DMS153 treated with DMSO at 0.1 percent for 48 hours (cell line): ENCODE measurements around the gene EQTN.
"Not testable (repeated sequence)": the region's sequence is repeated elsewhere in the genome, so short reads cannot be mapped to it uniquely, and the experiment has no call there.

Experiments used
- DNase-seq: peaks from one replicate; lab custom pipeline; 2025; ENCODE audit not compliant: unreplicated experiment; lab: John Stamatoyannopoulos, UW

Gene EQTN

DNA sequence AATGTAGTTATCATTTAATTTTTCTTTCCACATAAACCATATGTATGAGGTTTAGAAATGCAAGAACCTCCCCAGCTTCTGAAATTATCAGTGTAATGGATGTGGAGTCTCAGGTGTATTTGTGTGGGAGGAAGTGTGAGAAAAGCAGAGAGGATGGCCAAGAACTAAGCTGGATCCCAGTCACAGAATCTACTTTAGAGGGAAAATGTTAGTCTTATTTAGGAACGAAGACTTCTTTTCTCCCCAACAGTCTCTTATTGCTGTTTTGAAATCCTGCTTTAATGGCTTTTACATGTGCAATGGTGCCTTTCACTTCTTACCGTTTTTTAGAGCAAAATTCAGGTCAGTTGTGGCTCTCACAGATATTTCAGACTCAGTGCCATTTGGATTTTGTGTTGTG, 3.0 kb downstream of the EQTN start:
- DNase-seq: no peak

- DNase-seq: no peak
These were observed 4.1 kb downstream of the EQTN start for GRCh38 chr9:27292659-27293405.

DNA sequence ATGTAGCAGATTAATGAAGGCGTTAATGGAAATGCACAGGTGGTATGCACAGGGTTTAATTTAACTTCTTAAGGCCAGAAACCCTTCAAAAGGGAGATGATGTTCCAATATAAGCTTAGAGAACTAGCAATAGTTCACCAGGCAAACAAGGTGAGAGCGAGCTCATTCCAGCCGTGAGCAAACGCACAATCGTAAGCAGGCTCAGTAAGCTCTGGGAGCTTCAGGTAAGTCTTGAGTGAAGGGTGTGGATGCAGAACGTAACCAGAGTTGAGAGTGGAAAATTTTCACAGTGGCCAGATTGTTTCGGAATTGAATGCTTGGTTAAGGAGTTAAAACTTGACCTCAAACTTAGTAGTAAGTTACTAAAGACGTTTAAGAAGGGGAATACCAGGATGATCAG, 5.7 kb downstream of the EQTN start:
- no peak for DNase-seq

GRCh38 chr9:27282269-27282668, 14.7 kb downstream of the EQTN start:
- no peak for DNase-seq

- no peak for DNase-seq
These were observed 16.1 kb downstream of the EQTN start for GRCh38 chr9:27280860-27281259.

DNA sequence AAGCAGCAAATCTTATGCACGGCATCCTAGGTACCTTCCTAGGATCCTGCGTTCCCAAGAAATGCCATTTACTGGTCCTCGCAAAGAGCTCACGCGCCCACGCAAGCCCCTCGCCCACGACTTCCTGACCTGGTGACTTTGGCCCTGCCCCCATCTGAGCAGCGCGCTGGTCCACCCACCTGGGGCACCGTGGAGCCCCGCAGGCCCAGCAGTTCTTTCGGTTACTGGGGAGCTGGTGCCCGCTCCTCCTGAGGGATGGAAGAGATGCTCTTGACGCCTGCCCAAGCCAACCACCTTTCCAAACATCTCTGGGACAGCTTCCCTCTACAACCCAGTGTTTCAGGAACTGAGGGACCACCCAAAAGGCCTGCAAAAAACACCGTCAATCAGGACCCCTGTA, 16.7 kb downstream of the EQTN start:
- no peak for DNase-seq

DNA sequence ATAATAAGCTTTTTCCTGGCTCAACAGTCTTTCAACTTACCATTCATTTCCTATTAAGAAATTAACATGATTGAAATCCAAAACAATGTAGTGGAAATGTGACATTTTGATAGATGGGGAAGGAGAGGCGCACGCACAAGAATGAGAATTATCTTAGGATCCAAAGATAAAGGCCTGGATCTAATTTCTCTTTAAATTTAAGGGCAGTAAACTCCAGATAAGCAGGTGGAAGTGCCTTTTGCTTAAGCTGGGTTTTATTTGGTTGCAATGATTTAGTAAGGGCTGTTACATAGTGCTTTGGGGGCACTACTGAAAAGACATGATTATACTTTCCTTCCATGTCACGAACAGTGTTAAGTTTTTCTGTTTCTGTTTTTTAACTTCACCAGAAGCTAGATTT, 17.3 kb downstream of the EQTN start:
- no peak for DNase-seq

DNA sequence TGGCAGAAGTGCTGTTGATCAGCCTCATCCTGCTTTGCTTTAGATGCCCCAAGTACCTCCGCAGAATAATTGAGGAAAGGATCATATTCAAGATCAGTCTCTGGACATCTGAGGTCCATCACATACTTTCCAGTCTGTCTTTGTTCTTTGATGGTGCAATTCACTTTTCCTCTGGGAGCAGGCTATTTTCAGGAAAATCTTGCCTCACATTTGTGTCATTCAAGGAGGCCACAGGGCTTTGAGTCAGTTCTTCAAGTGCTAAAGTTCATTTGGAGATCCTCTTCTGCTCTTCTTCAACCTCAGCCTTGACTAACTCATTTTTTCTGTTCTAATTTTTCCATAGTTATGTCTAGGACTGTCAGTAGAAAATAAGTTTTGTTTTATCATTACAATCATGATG, 18.6 kb downstream of the EQTN start:
- DNase-seq: no peak

DNA sequence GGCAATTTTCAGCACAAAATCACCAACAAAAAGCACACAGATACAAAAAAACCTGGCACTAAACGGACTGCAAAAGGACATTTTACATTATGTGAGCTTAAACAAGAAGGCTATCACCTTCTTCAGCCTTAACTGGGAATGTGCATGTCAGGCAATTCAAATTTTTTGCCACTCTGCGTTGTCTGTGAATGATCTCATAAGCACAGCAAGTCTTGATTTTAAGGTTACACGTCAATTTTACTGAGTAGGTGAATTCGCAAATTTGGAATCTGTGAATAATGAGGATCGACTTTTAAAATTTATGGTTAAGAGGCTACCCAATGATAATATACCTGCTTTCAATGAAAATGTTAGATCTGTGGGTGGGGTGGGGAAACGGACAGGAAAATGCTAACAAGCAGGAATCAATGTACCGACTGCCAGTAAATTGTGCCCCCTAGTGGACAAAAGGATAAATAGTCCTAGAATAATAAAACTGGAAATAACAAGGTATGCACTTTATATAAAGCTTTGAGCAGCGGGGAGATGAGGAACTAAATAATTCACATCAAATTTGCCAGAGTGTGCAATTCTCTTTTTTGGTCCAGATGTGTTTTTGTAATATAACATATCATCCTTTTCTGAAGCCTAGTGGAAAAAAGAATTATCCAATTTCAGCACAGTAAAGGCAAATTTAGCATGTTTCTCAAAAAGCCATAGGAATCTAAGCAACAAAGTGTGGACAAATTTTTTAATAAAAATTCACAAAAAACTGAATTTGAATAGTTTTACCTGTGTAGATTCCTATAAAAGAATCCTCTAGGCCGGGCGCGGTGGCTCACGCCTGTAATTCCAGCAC, 20.5 kb downstream of the EQTN start:
- DNase-seq: peak; percentile 55

- no peak for DNase-seq
These were observed 23.8 kb downstream of the EQTN start for GRCh38 chr9:27273186-27273585.

DNA sequence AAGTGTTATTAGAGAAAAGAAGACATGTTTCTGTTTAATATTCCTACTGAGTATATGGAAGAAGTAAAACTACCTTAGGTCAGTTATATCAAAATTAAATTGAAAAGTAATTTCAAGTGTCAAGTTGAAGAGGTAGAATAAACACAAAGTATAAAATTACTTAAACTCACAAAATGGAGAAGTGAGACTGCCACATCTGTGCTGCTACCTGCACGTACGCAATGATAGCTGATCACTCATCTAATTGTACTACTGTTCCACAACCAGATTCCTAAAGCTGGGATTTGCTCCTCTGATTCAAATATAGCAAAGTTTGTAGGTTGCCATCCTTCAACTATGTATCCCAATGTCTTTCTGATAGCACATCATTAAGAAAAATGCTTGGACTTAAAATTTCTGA, 24.8 kb downstream of the EQTN start:
- DNase-seq: no peak

DNA sequence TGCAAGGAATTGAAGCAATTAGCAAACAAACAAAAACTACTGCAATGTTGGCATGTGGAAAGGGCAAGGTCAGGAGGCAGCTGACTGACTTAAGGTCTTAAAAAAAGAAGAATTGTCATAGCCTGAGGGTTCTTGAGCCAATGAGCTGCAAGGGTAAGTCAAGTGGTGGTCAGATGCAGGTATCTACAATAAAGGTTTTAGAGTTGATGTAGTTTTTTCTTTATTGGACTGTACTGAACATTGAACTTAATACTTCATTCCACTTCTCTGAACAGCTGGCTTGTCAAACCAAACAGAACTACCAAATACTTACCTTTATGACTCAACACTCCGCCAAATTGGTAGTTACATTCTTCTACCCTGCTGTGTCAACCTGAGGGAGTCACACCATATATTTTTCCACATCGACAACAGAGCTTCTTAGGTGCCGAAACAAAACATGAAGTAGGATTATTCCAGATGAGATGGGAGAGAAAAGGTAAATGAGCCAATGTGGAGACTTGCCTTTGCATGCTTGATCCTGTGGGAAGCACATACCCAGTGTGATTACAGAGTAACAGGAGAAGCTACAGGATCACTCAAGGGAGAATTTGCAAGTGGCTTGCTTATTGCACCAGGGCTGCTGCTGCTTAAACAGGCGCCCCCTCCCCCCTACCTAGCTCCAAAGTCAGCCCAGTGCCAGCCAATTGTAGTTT, 35.3 kb downstream of the EQTN start:
- no peak for DNase-seq

GRCh38 chr9:27260789-27261516, 36.0 kb downstream of the EQTN start:
- no peak for DNase-seq

- no peak for DNase-seq
These were observed 38.3 kb downstream of the EQTN start for GRCh38 chr9:27258662-27259061.

DNA sequence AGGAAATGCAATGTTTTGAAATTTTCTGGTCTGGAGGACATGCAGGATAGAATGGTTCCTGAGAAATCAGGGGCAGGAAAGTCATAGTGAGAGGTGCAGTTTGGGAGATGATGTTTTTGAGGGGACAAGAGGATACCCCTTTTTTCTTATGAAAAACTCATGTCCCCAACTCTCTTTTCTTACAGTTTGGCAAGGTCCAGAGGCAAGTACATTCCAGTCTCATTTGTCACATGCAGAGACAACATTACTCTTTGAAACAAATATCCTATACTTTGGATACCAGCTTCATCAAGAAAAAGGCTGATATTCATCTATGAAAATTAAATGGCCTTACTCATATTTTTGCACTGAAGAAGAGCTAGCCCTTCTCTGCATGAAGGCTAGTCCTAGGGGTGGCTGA, 48.2 kb downstream of the EQTN start:
- DNase-seq: no peak

DNA sequence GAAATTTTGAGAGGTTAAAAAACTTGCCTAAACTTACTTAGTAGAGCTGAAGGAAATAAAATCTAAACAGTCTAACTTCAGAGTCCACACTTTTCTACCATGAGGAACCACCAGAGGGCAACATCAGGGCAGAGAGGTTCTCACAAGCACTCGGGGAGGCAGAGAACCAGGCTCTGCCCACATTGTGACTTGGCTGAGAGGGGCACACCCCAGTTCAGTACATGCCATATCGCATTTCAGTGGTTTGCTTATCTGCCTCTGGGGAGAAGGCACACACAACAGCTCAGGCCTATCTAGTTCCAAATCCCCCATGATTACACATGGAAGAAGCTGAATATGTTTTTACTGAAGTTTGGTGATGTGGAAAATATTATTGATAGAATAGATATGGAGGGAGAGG, 49.2 kb downstream of the EQTN start:
- no peak for DNase-seq

DNA sequence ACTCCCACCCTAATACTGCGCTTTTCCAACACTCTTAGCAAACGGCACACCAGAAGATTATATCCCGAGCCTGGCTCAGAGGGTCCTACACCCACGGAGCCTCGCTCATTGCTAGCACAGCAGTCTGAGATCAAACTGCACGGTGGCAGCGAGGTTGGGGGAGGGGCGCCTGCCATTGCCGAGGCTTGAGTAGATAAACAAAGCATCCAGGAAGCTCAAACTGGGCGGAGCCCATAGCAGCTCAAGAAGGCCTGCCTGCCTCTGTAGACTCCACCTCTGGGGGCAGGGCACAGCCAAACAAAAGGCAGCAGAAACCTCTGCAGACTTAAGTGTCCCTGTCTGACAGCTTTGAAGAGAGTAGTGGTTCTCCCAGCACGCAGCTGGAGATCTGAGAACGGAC, 57.3 kb downstream of the EQTN start:
- DNase-seq: not testable (repeated sequence)
